ENCODE results near the gene CIB2. TPM values are rescaled to one million over a fixed set of nuclear protein-coding genes. Genes with fewer than 3 reads are reported as not detected.

Gene CIB2
- total RNA-seq, 8 experiments from 2014 or later, result 0.56 to 27.4 (median 19.9) TPM

DNA sequence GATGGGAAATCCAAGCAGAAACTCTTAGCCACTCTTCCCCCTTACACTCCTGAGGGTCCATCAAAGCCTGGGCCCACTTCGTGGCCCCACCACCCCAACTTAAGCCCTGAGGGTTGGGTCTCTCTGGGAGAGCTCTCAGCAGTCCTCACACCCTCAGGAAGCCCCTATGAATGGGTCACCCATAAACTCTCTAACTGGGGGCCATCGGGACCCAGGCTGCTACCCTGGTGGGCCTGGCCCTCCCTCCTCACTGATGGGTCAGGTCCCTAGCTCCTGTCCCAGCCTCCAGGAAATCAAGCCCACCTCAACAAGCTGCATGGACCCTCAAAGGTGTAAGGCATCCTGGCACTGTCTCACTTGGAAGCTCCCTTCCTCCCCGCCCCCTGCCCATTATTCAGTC lies 19.5 kb downstream of the CIB2 start:
- no peak for ATAC-seq (replicated peaks in 6 of 8)
- WGBS, 10 experiments, result 33 to 86% (median 80%) methylated on average over 1 of the region's 3 CpGs; no CpG with 5 or more reads in 6 of the 10 experiments
- no peak overlapping the region for H3K27ac ChIP-seq
- H3K4me1 ChIP-seq (replicated peaks in 1 of 2), result peaks cover 2 to 4% of the 10 kb centered on the region in 2 donors
- H3K4me3 ChIP-seq, result no peak overlapping the region
- in situ Hi-C loops (cut with MboI; ENCODE audit: low pct_unique_long_range_greater_than_20kb in 2 of 9, low sequenced_read_pairs in 9 of 9, unreplicated experiment in 9 of 9), result loop anchor here in 7 of 9 experiments (25.0 kb wide), 2 partner anchors 126 to 149 kb away; partner anchors contain the start of gene ACSBG1 (in 3 of the 7)

DNA sequence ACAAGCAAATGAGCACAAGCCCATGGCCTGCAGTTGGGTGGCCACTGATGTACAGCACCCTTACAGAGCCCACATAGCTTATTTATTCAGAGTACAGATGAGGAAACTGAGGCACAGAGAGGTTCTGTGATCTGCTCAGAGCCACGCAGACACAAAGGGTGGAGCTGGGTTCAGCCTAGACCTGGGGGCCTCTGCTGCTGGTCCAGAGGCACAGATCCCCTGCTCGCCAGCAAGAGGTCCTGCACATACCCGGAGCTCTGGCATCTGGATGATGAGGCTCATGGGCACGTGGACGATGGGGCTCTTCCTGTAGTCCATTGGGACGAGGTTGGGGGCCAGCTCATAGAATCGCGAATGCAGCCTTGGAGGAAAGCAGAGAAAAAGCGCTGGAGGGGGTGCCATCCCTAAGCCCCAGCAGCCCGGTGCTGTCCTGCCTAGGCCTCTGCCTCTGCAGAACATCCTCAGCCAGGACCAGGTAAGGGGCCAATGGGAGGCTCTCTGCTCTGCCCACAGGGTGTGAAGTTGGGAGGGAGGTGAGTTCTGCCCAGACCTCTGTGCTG lies 20.2 kb downstream of the CIB2 start:
- in situ Hi-C loops (cut with MboI; ENCODE audit: low pct_unique_long_range_greater_than_20kb in 2 of 9, low sequenced_read_pairs in 9 of 9, unreplicated experiment in 9 of 9), result loop anchor here in 7 of 9 experiments (25.0 kb wide), 2 partner anchors 126 to 149 kb away; partner anchors contain the start of gene ACSBG1 (in 3 of the 7)
- no peak overlapping the region for H3K27ac ChIP-seq
- 52 to 100% (median 91%) methylated on average over 1 to 8 of the region's 10 CpGs; no CpG with 5 or more reads in 6 of the 10 experiments for WGBS, 10 experiments
- ATAC-seq (replicated peaks in 6 of 8), result no peak
- H3K4me1 ChIP-seq (replicated peaks in 1 of 2), result peaks cover 2 to 4% of the 10 kb centered on the region in 2 donors
- no peak overlapping the region for H3K4me3 ChIP-seq

DNA sequence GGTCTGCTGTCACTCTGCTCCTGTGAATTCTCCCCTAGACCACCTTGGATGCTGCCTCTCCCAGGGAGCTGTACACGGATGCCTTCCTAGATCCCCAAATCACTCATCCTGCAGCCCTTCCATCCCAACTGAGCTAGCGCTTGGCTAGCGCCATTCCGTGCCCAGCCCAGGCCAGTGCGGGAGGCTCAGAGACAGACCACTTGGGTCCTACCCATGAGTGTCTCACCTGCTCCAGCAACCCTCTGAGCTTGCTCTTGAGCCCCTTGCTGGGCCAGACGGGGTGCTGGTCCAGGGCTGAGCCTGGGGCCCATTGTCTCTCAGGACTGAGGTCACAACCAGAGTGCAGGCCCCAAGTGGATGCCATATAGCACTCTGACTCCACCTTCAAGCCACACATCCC lies 21.1 kb downstream of the CIB2 start:
- in situ Hi-C loops (cut with MboI; ENCODE audit: low pct_unique_long_range_greater_than_20kb in 2 of 9, low sequenced_read_pairs in 9 of 9, unreplicated experiment in 9 of 9), result loop anchor here in 7 of 9 experiments (25.0 kb wide), 2 partner anchors 127 to 148 kb away; partner anchors contain the start of gene ACSBG1 (in 3 of the 7)
- Histone ChIP-seq H3K27ac (no peak overlapping the region), H3K4me1 (replicated peaks in 1 of 2) (peaks cover 2 to 4% of the 10 kb centered on the region in 2 donors), H3K4me3 (no peak overlapping the region)
- WGBS, 10 experiments, result 70 to 100% (median 80%) methylated on average over 1 to 3 of the region's 6 CpGs; no CpG with 5 or more reads in 6 of the 10 experiments
- ATAC-seq (replicated peaks in 6 of 8), result no peak

DNA sequence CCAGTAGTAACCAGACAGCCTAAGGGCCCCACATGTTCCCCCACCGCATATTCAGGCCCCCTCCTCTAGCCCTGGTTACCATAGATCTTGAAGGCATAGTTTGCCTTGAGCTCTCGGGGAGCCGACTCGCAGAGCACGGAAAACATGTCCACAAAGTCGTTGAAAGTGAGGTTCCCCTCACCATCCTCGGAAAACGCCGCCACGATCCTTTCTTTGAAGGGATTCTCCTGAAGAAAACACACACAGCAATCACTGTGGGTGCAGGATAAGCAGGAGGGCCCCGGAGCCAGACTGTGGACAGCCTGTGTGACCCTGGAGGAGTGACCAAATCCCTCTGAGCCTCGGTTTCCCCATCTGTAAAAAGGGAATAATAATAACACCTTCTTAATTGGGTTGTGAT lies 22.1 kb downstream of the CIB2 start:
- in situ Hi-C loops (cut with MboI; ENCODE audit: low pct_unique_long_range_greater_than_20kb in 2 of 9, low sequenced_read_pairs in 9 of 9, unreplicated experiment in 9 of 9), result loop anchor here (10.0 to 25.0 kb wide), 3 partner anchors 128 to 147 kb away; partner anchors contain the start of gene ACSBG1 (in 3 of the 9)
- ATAC-seq (replicated peaks in 6 of 8), result no peak
- WGBS, 10 experiments, result 80 to 100% (median 84%) methylated on average over 1 to 7 of the region's 12 CpGs; no CpG with 5 or more reads in 4 of the 10 experiments
- H3K27ac ChIP-seq, result no peak overlapping the region
- no peak overlapping the region for H3K4me3 ChIP-seq
- peaks cover 2 to 4% of the 10 kb centered on the region in 2 donors for H3K4me1 ChIP-seq (replicated peaks in 1 of 2)

DNA sequence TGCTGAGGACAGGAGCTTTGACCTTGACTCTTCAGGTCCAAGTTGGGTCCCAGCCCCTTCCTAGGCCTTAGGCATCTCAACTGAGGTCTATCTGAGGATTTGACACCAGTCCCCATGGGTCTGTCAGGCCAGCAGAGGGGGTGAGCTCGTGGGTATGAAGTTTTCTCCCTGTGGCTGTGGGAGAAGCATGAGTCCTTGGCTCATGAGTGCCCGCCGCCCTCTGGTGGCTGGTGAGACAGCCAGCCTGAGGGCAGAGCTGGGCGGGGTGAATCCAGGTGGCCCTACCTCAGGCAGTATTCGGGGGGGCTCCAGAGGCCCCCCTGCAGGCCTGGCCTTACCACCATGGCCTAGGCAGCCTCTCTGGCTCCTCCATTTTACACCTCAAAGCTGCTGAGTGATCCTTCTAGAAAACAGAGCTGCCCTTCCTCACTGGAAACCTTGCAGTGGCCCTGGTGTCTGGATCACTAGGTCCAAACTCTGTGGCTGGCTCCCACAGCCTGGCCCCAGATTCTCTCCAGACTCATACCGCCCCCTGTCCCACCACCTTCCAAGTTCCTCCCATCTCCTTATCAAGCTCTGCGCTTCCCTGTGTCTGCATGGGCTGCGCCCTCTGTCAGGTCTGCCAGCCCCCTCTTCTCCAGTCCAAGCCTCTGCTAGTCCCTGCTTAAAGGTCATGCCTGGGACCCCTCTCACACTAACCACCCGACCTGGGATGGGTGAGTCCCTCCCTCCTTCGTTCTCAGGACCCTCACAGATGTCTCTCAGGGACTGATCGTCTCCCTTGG lies 22.8 kb downstream of the CIB2 start:
- in situ Hi-C loops (cut with MboI; ENCODE audit: low pct_unique_long_range_greater_than_20kb in 2 of 9, low sequenced_read_pairs in 9 of 9, unreplicated experiment in 9 of 9), result loop anchor here (10.0 to 25.0 kb wide), 3 partner anchors 129 to 146 kb away; partner anchors contain the start of gene ACSBG1 (in 3 of the 9)
- H3K27ac ChIP-seq, result no peak overlapping the region

DNA sequence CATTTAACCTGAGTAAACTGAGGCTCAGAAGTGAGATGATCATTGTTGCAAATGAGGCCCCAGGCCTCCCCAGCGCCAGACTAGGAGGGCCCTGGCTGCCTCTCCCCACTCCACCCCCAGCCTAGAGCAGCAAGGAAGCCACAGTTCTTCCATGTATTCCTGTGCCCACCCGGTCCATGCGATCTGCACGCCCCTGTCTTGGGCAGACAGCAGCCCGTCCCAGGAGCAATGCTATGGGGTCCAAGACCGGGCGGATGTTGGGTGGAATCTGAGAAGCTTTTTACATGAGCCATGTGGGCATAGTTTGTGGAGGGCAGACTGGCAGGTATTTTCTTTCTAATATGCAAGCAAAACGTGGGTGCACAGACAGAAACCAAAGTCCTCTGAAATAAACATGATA lies 23.8 kb downstream of the CIB2 start:
- ATAC-seq (replicated peaks in 6 of 8), result no peak
- Histone ChIP-seq H3K4me3 (no peak overlapping the region), H3K27ac (no peak overlapping the region), H3K4me1 (replicated peaks in 1 of 2) (no peaks in the 10 kb centered on the region)
- in situ Hi-C loops (cut with MboI; ENCODE audit: low pct_unique_long_range_greater_than_20kb in 2 of 9, low sequenced_read_pairs in 9 of 9, unreplicated experiment in 9 of 9), result loop anchor here (10.0 to 25.0 kb wide), 3 partner anchors 130 to 145 kb away; partner anchors contain the start of gene ACSBG1 (in 3 of the 9)
- 91 to 100% (median 94%) methylated on average over 1 to 5 of the region's 8 CpGs; no CpG with 5 or more reads in 7 of the 10 experiments for WGBS, 10 experiments

More for the DNA sequence above, 22.8 kb downstream of the CIB2 start:
- H3K4me1 ChIP-seq (replicated peaks in 1 of 2), result peaks cover 0 to under 1% of the 10 kb centered on the region in 2 donors
- 0 to 63% (median 46%) methylated on average over 1 to 5 of the region's 11 CpGs; no CpG with 5 or more reads in 5 of the 10 experiments for WGBS, 10 experiments
- H3K4me3 ChIP-seq, result no peak overlapping the region
- ATAC-seq (replicated peaks in 6 of 8), result peak; percentile 71 to 95 (median 90)

DNA sequence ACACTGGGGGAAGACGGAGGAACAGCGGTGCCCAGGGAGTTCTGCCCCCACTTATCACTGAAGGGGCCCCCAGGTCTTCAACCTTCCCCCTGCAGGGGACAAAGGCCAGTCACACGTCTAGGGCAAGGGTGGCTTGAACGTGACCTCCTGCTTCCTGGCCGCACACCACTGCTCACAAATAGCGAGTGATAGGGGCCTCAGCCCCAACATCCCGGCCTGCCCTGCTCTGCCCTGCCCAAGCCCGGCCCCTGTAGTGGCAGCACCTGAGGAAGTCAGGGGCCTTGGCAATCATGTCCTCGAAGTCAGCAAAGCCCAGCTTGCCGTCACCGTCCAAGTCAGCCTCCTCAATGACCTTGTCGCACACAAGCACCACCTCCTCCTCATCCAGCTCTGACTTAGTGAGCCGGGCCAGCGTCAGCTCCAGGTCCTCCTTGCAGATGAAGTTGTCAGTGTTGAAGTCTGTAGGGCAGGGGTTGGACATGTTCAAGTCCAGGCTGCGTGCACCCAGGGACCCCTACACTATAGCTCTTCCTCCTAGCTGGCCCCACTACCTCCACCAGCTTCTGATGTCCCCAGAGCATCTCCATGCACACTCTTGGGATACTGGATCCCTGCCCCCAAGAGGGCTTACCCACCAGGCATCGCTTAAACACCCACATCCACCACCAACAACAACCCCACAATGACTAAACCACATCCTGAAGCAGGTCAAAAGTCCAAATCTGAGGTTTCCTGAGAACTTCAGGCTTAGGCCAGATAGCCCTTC lies 25.6 kb downstream of the CIB2 start:
- in situ Hi-C loops (cut with MboI; ENCODE audit: low pct_unique_long_range_greater_than_20kb in 2 of 9, low sequenced_read_pairs in 9 of 9, unreplicated experiment in 9 of 9), result loop anchor here (10.0 to 25.0 kb wide), 3 partner anchors 132 to 143 kb away; partner anchors contain the start of gene ACSBG1 (in 3 of the 9)
- Histone ChIP-seq H3K27ac (no peak overlapping the region), H3K4me3 (no peak overlapping the region), H3K4me1 (replicated peaks in 1 of 2) (no peaks in the 10 kb centered on the region)
- 50 to 100% (median 87%) methylated on average over 1 to 11 of the region's 16 CpGs; no CpG with 5 or more reads in 2 of the 10 experiments for WGBS, 10 experiments
- no peak for ATAC-seq (replicated peaks in 6 of 8)

DNA sequence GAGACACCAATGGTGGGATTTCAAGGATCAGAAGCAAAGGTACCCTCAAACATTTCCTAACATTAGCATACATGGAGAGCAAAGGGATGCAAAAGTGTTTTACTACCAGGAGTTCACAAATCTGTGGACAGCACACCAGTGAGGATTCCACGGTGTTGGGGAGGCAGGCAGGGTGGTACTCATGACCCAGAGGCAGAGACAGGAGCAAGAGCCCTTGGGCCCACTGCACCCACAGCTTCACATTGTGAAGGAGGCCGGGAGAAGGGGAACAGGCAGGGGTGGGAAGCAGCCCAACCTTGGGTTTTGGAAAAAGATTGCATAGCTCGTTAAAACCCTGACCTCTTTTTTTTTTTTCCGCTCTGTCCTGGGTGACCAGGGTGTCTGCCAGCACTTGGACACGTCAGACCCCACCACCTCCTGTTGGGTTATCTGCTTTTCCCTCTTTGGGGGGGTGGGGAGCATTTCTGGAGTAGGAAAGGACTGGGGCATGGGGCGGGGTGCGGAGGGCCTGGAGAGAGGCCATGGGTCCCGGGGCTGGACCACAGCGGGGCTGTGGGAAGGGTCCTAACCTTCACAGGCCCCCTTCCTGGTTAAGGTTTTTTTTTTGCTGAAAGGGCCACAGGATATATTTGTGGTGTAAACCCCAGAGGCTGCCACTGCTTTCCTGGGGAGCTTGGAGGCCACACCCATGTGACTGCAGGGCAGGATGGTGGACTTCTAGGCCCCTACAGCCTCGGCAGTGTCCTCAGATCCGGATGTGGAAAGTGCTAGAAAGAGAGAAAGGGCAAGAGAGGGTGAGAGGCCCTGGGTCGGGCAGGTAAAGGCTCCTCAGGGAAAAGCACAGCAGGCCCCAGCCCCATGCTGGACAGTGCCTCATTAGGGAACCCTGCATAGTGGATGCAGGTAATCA lies 26.4 kb downstream of the CIB2 start:
- no peak overlapping the region for H3K4me3 ChIP-seq
- in situ Hi-C loops (cut with MboI; ENCODE audit: low pct_unique_long_range_greater_than_20kb in 2 of 9, low sequenced_read_pairs in 9 of 9, unreplicated experiment in 9 of 9), result loop anchor here (10.0 to 25.0 kb wide), 3 partner anchors 132 to 143 kb away; partner anchors contain the start of gene ACSBG1 (in 3 of the 9)
- H3K27ac ChIP-seq, result no peak overlapping the region
- WGBS, 10 experiments, result 53 to 89% (median 74%) methylated on average over 1 to 6 of the region's 12 CpGs; no CpG with 5 or more reads in 6 of the 10 experiments
- ATAC-seq (replicated peaks in 6 of 8), result no peak
- H3K4me1 ChIP-seq (replicated peaks in 1 of 2), result no peaks in the 10 kb centered on the region

DNA sequence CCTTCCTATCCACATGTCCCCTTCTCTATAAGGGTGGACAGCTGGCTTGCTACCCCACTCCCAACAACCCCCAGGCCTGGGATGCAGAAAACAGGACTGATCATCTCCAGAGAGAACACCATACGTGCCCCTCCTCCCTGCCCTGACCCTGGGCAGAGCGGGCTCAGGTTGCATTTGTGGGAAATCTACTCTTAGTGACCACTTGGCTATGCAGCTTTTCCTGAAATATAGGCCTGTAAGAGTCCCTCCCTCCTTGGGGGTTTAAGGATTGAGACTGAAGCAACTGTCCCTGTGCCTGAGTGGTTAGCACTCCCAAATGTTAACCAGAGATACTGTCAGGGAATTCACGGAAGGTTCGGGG lies 27.1 kb downstream of the CIB2 start:
- Histone ChIP-seq H3K4me1 (replicated peaks in 1 of 2) (no peaks in the 10 kb centered on the region), H3K4me3 (no peak overlapping the region), H3K27ac (no peak overlapping the region)
- WGBS, 10 experiments, result 80 to 100% (median 100%) methylated on average over 1 to 2 of the region's 4 CpGs; no CpG with 5 or more reads in 5 of the 10 experiments
- no peak for ATAC-seq (replicated peaks in 6 of 8)
- in situ Hi-C loops (cut with MboI; ENCODE audit: low pct_unique_long_range_greater_than_20kb in 2 of 9, low sequenced_read_pairs in 9 of 9, unreplicated experiment in 9 of 9), result loop anchor here (10.0 to 25.0 kb wide), 3 partner anchors 133 to 142 kb away; partner anchors contain the start of gene ACSBG1 (in 3 of the 9)

DNA sequence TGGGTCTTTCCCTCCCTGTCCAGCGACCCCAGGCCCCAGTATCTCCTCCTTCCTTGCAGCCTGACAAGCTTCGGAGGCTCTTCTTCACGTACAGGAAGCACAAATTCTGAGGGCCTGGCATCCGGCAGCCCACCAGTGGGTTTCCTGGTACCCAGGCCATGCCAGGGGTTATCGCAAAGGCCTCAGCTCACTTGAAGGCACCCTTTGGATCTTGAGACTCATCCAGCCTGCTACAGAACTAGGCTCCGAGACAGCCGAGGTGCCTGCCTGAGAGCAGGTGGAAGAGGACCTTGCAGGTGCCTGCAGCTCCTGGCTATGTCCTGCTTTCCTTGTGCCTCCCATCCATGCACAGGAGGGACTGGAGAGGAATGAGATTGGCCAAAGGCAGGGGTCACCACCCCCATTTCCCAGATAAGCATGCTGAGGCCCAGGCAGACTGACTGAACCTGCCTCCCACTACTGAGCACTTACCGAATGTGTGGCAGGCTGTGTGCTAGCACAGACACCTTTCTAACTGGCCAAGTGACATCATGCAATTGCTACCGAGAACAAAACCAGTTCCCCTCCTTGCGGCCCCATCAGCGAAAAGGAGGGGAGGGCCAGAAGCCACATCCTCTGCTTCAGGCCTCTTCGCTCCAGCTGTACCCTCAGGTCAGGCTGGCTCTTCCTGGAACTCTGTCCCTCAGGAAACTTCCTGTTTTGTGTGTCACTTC lies 27.7 kb downstream of the CIB2 start:
- no peak overlapping the region for H3K4me3 ChIP-seq
- H3K27ac ChIP-seq, result no peak overlapping the region
- WGBS, 10 experiments, result 53 to 100% (median 76%) methylated on average over 1 to 8 of the region's 12 CpGs; no CpG with 5 or more reads in 5 of the 10 experiments
- in situ Hi-C loops (cut with MboI; ENCODE audit: low pct_unique_long_range_greater_than_20kb in 2 of 9, low sequenced_read_pairs in 9 of 9, unreplicated experiment in 9 of 9), result loop anchor here (10.0 to 25.0 kb wide), 3 partner anchors 134 to 141 kb away; partner anchors contain the start of gene ACSBG1 (in 3 of the 9)
- H3K4me1 ChIP-seq (replicated peaks in 1 of 2), result no peaks in the 10 kb centered on the region
- no peak for ATAC-seq (replicated peaks in 6 of 8)

DNA sequence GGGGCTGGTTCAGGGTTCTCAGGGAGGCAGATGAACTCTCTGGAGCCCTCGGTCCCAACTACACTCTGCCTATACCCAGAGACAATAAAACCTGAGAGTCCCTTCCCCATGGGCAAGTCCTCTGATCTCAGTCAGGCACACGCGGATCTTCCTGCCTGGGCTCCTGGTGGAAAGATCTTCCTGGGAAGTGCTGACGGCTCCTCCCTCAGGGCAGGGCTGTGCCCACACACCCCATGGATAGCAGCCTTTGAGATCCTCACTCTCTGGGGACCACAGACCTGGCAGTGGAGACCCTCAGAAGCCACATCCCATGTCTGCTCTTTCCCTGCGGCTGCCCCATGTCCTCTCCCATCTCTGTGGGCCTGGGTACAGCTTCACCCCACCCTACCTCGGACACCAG lies 28.5 kb downstream of the CIB2 start:
- WGBS, 10 experiments, result 100% methylated on average over 1 of the region's 6 CpGs; no CpG with 5 or more reads in 7 of the 10 experiments

More for the DNA sequence above, 28.5 kb downstream of the CIB2 start:
- Histone ChIP-seq H3K27ac (no peak overlapping the region), H3K4me1 (replicated peaks in 1 of 2) (no peaks in the 10 kb centered on the region), H3K4me3 (no peak overlapping the region)
- in situ Hi-C loops (cut with MboI; ENCODE audit: low pct_unique_long_range_greater_than_20kb in 2 of 9, low sequenced_read_pairs in 9 of 9, unreplicated experiment in 9 of 9), result loop anchor here (10.0 to 25.0 kb wide), 3 partner anchors 135 to 140 kb away; partner anchors contain the start of gene ACSBG1 (in 3 of the 9)
- peak in 1 of 8 experiments; percentile 36 for ATAC-seq (replicated peaks in 6 of 8)

Measured in motor neuron (in vitro differentiated cells).